GM19324 (cell line): ENCODE results near the gene MKRN2OS.

Experiments
- ATAC-seq: cut with Tn5 transposase; IDR thresholded peaks from one replicate; pipeline ENCODE4 v1.9.1; 2021; ENCODE audit warnings: mild to moderate bottlenecking, moderate library complexity; ENCODE audit not compliant: unreplicated experiment, low FRiP score

MKRN2OS gene

GRCh38 chr3:12545473-12545791 lies at the start of gene MKRN2OS:
MKRN2OS (minus strand) TSS chr3:12545499; CDS start chr3:12545464, 35 bp downstream.
- no peak for ATAC-seq

- no peak for ATAC-seq
Observed at GRCh38 chr3:12593473-12593872, 48.2 kb upstream of the MKRN2OS start.

GRCh38 chr3:12591997-12592715 lies 46.9 kb upstream of the MKRN2OS start:
- no peak for ATAC-seq

- no peak for ATAC-seq
Observed at GRCh38 chr3:12591456-12591855, 46.2 kb upstream of the MKRN2OS start.

- no peak for ATAC-seq
Observed at GRCh38 chr3:12590096-12590495, 44.8 kb upstream of the MKRN2OS start.

GRCh38 chr3:12588039-12589009 lies 43.0 kb upstream of the MKRN2OS start:
- ATAC-seq, result no peak

- ATAC-seq, result no peak
Observed at GRCh38 chr3:12586403-12586802, 41.1 kb upstream of the MKRN2OS start.

GRCh38 chr3:12585970-12586369 lies 40.7 kb upstream of the MKRN2OS start:
- ATAC-seq, result no peak

- ATAC-seq, result no peak
Observed at GRCh38 chr3:12585181-12585580, 39.9 kb upstream of the MKRN2OS start.

GRCh38 chr3:12584083-12584482 lies 38.8 kb upstream of the MKRN2OS start:
- no peak for ATAC-seq

GRCh38 chr3:12583280-12583679 lies 38.0 kb upstream of the MKRN2OS start:
- no peak for ATAC-seq

- no peak for ATAC-seq
Observed at GRCh38 chr3:12582730-12583129, 37.4 kb upstream of the MKRN2OS start.

- no peak for ATAC-seq
Observed at GRCh38 chr3:12579905-12580304, 34.6 kb upstream of the MKRN2OS start.

- no peak for ATAC-seq
Observed at GRCh38 chr3:12579456-12579855, 34.2 kb upstream of the MKRN2OS start.

GRCh38 chr3:12578742-12579141 lies 33.4 kb upstream of the MKRN2OS start:
- ATAC-seq, result no peak

GRCh38 chr3:12577379-12577778 lies 32.1 kb upstream of the MKRN2OS start:
- ATAC-seq, result no peak

- no peak for ATAC-seq
Observed at GRCh38 chr3:12574661-12575060, 29.4 kb upstream of the MKRN2OS start.

GRCh38 chr3:12574131-12574530 lies 28.8 kb upstream of the MKRN2OS start:
- no peak for ATAC-seq

GRCh38 chr3:12571986-12572385 lies 26.7 kb upstream of the MKRN2OS start:
- ATAC-seq, result no peak

GRCh38 chr3:12569836-12570235 lies 24.5 kb upstream of the MKRN2OS start:
- ATAC-seq, result no peak

- no peak for ATAC-seq
Observed at GRCh38 chr3:12568747-12569146, 23.4 kb upstream of the MKRN2OS start.

GRCh38 chr3:12566976-12567375 lies 21.7 kb upstream of the MKRN2OS start:
- ATAC-seq, result no peak
